Measurements from ENCODE around the gene METTL23. TPM values are rescaled to one million over a fixed set of nuclear protein-coding genes. Genes with fewer than 3 reads are reported as not detected.

The METTL23 gene
- total RNA-seq, 1 experiment from 2014 or later: 57.8 TPM

DNA sequence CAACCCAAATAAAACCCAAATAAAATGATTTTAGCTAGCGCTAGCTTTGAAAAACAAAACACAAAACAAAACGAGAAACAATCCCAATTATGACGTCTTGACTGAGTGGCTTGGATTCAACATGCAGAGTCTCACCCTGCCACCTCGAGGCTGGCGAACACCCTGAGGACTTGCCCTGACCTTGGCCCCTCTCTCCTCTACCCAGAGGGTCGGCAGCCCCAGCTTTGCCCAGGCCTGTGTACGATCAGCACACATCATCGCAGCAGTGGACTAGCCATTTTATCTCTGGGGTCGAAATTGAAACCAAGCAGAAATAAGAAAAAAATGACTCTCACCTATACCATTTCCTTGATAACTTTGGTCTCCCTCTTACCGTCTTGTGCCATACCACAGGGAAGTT, 5.2 kb upstream of the METTL23 start:
- peaks cover 6 to 10% of the 10 kb centered on the region in 2 experiments for H3K4me1 ChIP-seq (ENCODE audit: control insufficient read depth in 1 of 2, insufficient read depth in 2 of 2, low read length in 2 of 2)
- peaks cover 69 to 78% of the 10 kb centered on the region in 2 experiments for H3K36me3 ChIP-seq (ENCODE audit: control insufficient read depth in 1 of 2, insufficient read depth in 2 of 2, low read length in 2 of 2)
- H4K20me1 ChIP-seq (ENCODE audit: insufficient read depth): no peaks in the 10 kb centered on the region; the same call in 1 of the 2 replicates

More for the DNA sequence above, 5.2 kb upstream of the METTL23 start:
- intact Hi-C loops (cut with micrococcal nuclease): no loop called here
- Histone ChIP-seq H3K9me3 (ENCODE audit: control insufficient read depth in 1 of 2, insufficient read depth in 1 of 2, low read depth in 1 of 2, low read length in 2 of 2) (no peaks in the 10 kb centered on the region), H3K4me3 (replicated peaks in 1 of 2; ENCODE audit: low read depth in 1 of 2, low read length in 2 of 2) (no peak overlapping the region), H3K27ac (ENCODE audit: low read depth, low read length) (no peak overlapping the region), H2AFZ (ENCODE audit: low read depth, low read length, poor library complexity, severe bottlenecking) (no peak overlapping the region), H3K27me3 (ENCODE audit: insufficient read depth, low read length) (no peaks in the 10 kb centered on the region), H3K4me2 (ENCODE audit: low read length) (no peak overlapping the region), H3K79me2 (ENCODE audit: insufficient read depth, low read length) (peaks cover 69% of the 10 kb centered on the region), H3K9me2 (ENCODE audit: insufficient read depth) (no peaks in the 10 kb centered on the region), H3K9ac (ENCODE audit: low read length) (no peak overlapping the region)
- RAD21 ChIA-PET (ENCODE audit: low non-redundant PET in 1 of 2, low total read pairs in 2 of 2, uncharacterized antibody in 2 of 2, unreplicated experiment in 2 of 2): no interaction called here
- CTCF ChIA-PET: no interaction called here
- no peak for DNase-seq (ENCODE audit: low read depth, low spot score)
- TF ChIP-seq, protein P1, sequence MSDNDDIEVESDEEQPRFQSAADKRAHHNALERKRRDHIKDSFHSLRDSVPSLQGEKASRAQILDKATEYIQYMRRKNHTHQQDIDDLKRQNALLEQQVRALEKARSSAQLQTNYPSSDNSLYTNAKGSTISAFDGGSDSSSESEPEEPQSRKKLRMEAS (IDR thresholded peaks at IDR 0.05): no peak
- TF ChIP-seq EGR1 (IDR thresholded peaks at IDR 0.05; ENCODE audit: low read depth): no peak
- no peak for TF ChIP-seq ELF1 (IDR thresholded peaks at IDR 0.05; ENCODE audit: borderline replicate concordance, low read depth)
- no peak for TF ChIP-seq CEBPB (IDR thresholded peaks at IDR 0.05; ENCODE audit: low read depth)
- TF ChIP-seq, protein P2, sequence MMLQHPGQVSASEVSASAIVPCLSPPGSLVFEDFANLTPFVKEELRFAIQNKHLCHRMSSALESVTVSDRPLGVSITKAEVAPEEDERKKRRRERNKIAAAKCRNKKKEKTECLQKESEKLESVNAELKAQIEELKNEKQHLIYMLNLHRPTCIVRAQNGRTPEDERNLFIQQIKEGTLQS (IDR thresholded peaks at IDR 0.05): no peak
- no peak for TF ChIP-seq FOSL1 (IDR thresholded peaks at IDR 0.05; ENCODE audit: low read depth)
- TF ChIP-seq EZH2phosphoT487 (IDR thresholded peaks at IDR 0.05; ENCODE audit: borderline replicate concordance): no peak
- no peak for TF ChIP-seq SRF (IDR thresholded peaks at IDR 0.05; ENCODE audit: low read depth)
- TF ChIP-seq POLR2AphosphoS5 (IDR thresholded peaks at IDR 0.05; ENCODE audit: low read depth, low read length): no peak
- TF ChIP-seq, protein P3, sequence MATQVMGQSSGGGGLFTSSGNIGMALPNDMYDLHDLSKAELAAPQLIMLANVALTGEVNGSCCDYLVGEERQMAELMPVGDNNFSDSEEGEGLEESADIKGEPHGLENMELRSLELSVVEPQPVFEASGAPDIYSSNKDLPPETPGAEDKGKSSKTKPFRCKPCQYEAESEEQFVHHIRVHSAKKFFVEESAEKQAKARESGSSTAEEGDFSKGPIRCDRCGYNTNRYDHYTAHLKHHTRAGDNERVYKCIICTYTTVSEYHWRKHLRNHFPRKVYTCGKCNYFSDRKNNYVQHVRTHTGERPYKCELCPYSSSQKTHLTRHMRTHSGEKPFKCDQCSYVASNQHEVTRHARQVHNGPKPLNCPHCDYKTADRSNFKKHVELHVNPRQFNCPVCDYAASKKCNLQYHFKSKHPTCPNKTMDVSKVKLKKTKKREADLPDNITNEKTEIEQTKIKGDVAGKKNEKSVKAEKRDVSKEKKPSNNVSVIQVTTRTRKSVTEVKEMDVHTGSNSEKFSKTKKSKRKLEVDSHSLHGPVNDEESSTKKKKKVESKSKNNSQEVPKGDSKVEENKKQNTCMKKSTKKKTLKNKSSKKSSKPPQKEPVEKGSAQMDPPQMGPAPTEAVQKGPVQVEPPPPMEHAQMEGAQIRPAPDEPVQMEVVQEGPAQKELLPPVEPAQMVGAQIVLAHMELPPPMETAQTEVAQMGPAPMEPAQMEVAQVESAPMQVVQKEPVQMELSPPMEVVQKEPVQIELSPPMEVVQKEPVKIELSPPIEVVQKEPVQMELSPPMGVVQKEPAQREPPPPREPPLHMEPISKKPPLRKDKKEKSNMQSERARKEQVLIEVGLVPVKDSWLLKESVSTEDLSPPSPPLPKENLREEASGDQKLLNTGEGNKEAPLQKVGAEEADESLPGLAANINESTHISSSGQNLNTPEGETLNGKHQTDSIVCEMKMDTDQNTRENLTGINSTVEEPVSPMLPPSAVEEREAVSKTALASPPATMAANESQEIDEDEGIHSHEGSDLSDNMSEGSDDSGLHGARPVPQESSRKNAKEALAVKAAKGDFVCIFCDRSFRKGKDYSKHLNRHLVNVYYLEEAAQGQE (IDR thresholded peaks at IDR 0.05; ENCODE audit: low read depth): no peak
- TF ChIP-seq, protein P4, sequence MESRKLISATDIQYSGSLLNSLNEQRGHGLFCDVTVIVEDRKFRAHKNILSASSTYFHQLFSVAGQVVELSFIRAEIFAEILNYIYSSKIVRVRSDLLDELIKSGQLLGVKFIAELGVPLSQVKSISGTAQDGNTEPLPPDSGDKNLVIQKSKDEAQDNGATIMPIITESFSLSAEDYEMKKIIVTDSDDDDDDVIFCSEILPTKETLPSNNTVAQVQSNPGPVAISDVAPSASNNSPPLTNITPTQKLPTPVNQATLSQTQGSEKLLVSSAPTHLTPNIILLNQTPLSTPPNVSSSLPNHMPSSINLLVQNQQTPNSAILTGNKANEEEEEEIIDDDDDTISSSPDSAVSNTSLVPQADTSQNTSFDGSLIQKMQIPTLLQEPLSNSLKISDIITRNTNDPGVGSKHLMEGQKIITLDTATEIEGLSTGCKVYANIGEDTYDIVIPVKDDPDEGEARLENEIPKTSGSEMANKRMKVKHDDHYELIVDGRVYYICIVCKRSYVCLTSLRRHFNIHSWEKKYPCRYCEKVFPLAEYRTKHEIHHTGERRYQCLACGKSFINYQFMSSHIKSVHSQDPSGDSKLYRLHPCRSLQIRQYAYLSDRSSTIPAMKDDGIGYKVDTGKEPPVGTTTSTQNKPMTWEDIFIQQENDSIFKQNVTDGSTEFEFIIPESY (IDR thresholded peaks at IDR 0.05; ENCODE audit: extremely low read depth, insufficient replicate concordance, low read length): no peak
- TF ChIP-seq SP1 (IDR thresholded peaks at IDR 0.05; ENCODE audit: low read depth): no peak
- TF ChIP-seq JUND (IDR thresholded peaks at IDR 0.05): no peak
- TF ChIP-seq RAD21 (IDR thresholded peaks at IDR 0.05; ENCODE audit: low read depth): no peak
- BruUV-seq (replicated peaks): no TSS peak
- POLR2A ChIA-PET: no interaction called here
- no peak for ATAC-seq

All from HCT116 (cell line).